Ishikawa (cell line): Measurements from ENCODE around the gene TUBGCP3.

Experiments
- CEBPB ChIP-seq: IDR thresholded peaks from 2 replicates; pipeline ENCODE4 v1.6.1; 2012
- EGR1 ChIP-seq: IDR thresholded peaks from 2 replicates; pipeline ENCODE4 v1.6.1; 2012
- EP300 ChIP-seq: IDR thresholded peaks from 2 replicates; pipeline ENCODE4 v1.6.1; 2012; ENCODE audit warnings: borderline replicate concordance
- MAX ChIP-seq: IDR thresholded peaks from 2 replicates; pipeline ENCODE4 v1.6.1; 2012
- NFIC ChIP-seq: IDR thresholded peaks from 2 replicates; pipeline ENCODE4 v1.6.1; 2012
- RAD21 ChIP-seq: IDR thresholded peaks from 2 replicates; pipeline ENCODE4 v1.6.1; 2012; ENCODE audit warnings: low read depth
- REST ChIP-seq: IDR thresholded peaks from 2 replicates; pipeline ENCODE4 v1.6.1; 2012; ENCODE audit warnings: low read depth, mild to moderate bottlenecking
- TAF1 ChIP-seq: IDR thresholded peaks from 2 replicates; pipeline ENCODE4 v1.6.1; 2012; ENCODE audit warnings: low read depth, mild to moderate bottlenecking
- YY1 ChIP-seq: IDR thresholded peaks from 2 replicates; pipeline ENCODE4 v1.6.1; 2012; ENCODE audit warnings: low read depth

GRCh38 chr13:112473818-112474217 is 114.1 kb downstream of the TUBGCP3 start:
- no peak for TF ChIP-seq YY1
- no peak for TF ChIP-seq EP300
- no peak for TF ChIP-seq TAF1
- TF ChIP-seq REST: no peak
- TF ChIP-seq RAD21: no peak
- TF ChIP-seq EGR1: no peak
- TF ChIP-seq NFIC: no peak
- no peak for TF ChIP-seq CEBPB
- TF ChIP-seq MAX: no peak
